Stimulated activated CD8-positive, alpha-beta memory T cell treated with anti-CD3 and anti-CD28 coated beads, Interleukin-4, amount 100 ng/mL, for 48 hours (primary cell): ENCODE data around the gene ACTN2.

ENCODE experiments used
- DNase-seq: peaks from one replicate; pipeline ENCODE4 v3.0.0-alpha.2; 2020

ACTN2 gene

GRCh38 chr1:236692128-236692527, 5.8 kb downstream of the ACTN2 start:
- DNase-seq, result no peak

GRCh38 chr1:236692742-236693141, 6.4 kb downstream of the ACTN2 start:
- no peak for DNase-seq

- no peak for DNase-seq
These were observed 13.1 kb downstream of the ACTN2 start for GRCh38 chr1:236699366-236699765.

GRCh38 chr1:236700903-236701302, 14.6 kb downstream of the ACTN2 start:
- no peak for DNase-seq

- DNase-seq, result no peak
These were observed 15.5 kb downstream of the ACTN2 start for GRCh38 chr1:236701782-236702181.

GRCh38 chr1:236702791-236703394, 16.6 kb downstream of the ACTN2 start:
- DNase-seq, result no peak

- no peak for DNase-seq
These were observed 19.5 kb downstream of the ACTN2 start for GRCh38 chr1:236705771-236706170.

GRCh38 chr1:236706183-236706582, 19.9 kb downstream of the ACTN2 start:
- no peak for DNase-seq

GRCh38 chr1:236710328-236710892, 24.1 kb downstream of the ACTN2 start:
- DNase-seq, result no peak

- no peak for DNase-seq
These were observed 29.9 kb downstream of the ACTN2 start for GRCh38 chr1:236716160-236716559.

GRCh38 chr1:236717811-236718210, 31.5 kb downstream of the ACTN2 start:
- no peak for DNase-seq

GRCh38 chr1:236718328-236718727, 32.0 kb downstream of the ACTN2 start:
- DNase-seq, result no peak

- no peak for DNase-seq
These were observed 33.9 kb downstream of the ACTN2 start for GRCh38 chr1:236720206-236720605.

- no peak for DNase-seq
These were observed 34.3 kb downstream of the ACTN2 start for GRCh38 chr1:236720611-236721010.

- no peak for DNase-seq
These were observed 37.8 kb downstream of the ACTN2 start for GRCh38 chr1:236724049-236724448.

GRCh38 chr1:236724506-236724905, 38.2 kb downstream of the ACTN2 start:
- DNase-seq, result no peak

- DNase-seq, result no peak
These were observed 39.4 kb downstream of the ACTN2 start for GRCh38 chr1:236725668-236726067.

GRCh38 chr1:236727521-236727920, 41.2 kb downstream of the ACTN2 start:
- DNase-seq, result no peak

GRCh38 chr1:236728752-236729151, 42.5 kb downstream of the ACTN2 start:
- DNase-seq, result no peak

- DNase-seq, result no peak
These were observed 47.4 kb downstream of the ACTN2 start for GRCh38 chr1:236733653-236734052.

GRCh38 chr1:236734141-236734765, 48.0 kb downstream of the ACTN2 start:
- DNase-seq, result no peak

- DNase-seq, result no peak
These were observed 50.5 kb downstream of the ACTN2 start for GRCh38 chr1:236736761-236737160.

- no peak for DNase-seq
These were observed 55.5 kb downstream of the ACTN2 start for GRCh38 chr1:236741753-236742152.

- no peak for DNase-seq
These were observed 56.3 kb downstream of the ACTN2 start for GRCh38 chr1:236742421-236743160.
